Measurements from ENCODE around the gene KDM4C. TPM values are rescaled to one million over a fixed set of nuclear protein-coding genes. Genes with fewer than 3 reads are reported as not detected.
"Not testable (repeated sequence)": the region's sequence is repeated elsewhere in the genome, so short reads cannot be mapped to it uniquely, and the experiment has no call there.

KDM4C gene
- total and polyA plus RNA-seq, 12 donors: 6.1 to 18.2 (median 14.6) TPM

DNA sequence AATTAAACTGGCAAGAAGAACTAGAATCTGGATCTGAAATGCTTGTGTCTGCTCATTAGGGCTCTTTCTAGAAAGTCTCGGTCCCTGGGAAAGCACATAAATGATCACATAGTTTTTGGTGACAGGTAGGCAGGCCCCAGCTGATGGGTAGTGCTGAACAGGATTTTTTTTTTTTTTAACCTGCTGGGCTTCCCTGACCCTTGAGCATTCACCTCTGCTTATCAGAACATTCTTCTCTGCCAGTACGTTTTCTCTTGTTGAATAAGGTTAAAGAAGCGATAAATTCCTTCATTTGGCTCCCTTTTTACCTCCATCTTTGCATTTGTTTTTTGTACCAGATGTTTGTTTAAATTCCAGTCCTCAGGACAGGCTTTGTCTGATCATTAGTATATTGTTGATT lies 8.8 kb downstream of the KDM4C start:
- intact Hi-C loops (cut with DNase I): no loop called here
- Histone ChIP-seq H3K4me3 (no peak overlapping the region), H3K9me3 (peaks cover 0 to 5% (median 0%) of the 10 kb centered on the region in 11 donors), H3K4me1 (peaks cover 0 to 28% (median 9%) of the 10 kb centered on the region in 9 donors), H3K27me3 (no peaks in the 10 kb centered on the region), H3K27ac (no peak overlapping the region), H3K36me3 (no peaks in the 10 kb centered on the region)
- TF ChIP-seq, protein P1, sequence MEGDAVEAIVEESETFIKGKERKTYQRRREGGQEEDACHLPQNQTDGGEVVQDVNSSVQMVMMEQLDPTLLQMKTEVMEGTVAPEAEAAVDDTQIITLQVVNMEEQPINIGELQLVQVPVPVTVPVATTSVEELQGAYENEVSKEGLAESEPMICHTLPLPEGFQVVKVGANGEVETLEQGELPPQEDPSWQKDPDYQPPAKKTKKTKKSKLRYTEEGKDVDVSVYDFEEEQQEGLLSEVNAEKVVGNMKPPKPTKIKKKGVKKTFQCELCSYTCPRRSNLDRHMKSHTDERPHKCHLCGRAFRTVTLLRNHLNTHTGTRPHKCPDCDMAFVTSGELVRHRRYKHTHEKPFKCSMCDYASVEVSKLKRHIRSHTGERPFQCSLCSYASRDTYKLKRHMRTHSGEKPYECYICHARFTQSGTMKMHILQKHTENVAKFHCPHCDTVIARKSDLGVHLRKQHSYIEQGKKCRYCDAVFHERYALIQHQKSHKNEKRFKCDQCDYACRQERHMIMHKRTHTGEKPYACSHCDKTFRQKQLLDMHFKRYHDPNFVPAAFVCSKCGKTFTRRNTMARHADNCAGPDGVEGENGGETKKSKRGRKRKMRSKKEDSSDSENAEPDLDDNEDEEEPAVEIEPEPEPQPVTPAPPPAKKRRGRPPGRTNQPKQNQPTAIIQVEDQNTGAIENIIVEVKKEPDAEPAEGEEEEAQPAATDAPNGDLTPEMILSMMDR (IDR thresholded peaks at IDR 0.05): no peak
- WGBS, 2 donors: 80 to 83% methylated on average over 3 of the region's 3 CpGs
- ATAC-seq: no peak
- DNase-seq: no peak

DNA sequence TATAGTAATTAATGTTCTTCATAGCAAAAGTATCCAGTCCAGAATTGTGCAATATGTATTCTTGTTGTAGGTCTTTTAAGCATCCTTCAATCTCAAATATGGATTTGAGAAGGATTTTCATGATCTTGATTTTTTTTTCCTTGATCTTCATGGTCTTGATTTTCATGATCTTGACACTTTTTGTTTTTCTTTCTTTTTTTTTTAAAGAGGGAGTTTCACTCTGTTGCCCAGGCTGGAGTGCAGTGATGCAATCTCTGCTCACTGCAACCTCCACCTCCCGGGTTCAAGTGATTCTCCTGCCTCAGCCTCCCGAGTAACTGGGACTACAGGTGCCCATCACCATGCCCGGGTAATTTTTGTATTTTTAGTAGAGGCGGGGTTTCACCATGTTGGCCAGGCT lies 10.8 kb downstream of the KDM4C start:
- intact Hi-C loops (cut with DNase I); ATAC-seq; H3K36me3 ChIP-seq: not testable (repeated sequence)

DNA sequence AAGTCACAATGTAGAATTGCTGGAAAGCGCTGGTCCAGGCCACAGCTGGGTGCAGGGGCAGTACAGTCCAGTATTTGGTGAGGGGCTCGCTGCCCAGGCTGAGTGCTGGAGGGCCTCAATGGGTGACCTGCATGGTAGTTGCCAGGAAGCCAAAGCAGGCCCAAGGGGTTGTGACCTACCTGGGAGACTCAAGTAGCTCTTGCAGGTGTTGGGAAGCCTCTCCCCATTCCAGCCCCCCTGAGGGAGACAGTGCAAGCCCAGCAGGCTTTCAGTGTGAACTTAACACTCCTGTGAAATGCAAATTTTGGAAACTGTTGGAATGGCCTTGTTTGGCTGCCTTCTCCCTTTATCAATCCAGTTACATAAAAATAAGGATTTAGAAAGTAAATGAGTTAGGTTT lies 13.9 kb downstream of the KDM4C start:
- Histone ChIP-seq H3K4me1 (peaks cover 0 to 12% (median 0%) of the 10 kb centered on the region in 9 donors), H3K36me3 (no peaks in the 10 kb centered on the region), H3K4me3 (no peak overlapping the region), H3K9me3 (no peaks in the 10 kb centered on the region), H3K27me3 (no peaks in the 10 kb centered on the region), H3K27ac (no peak overlapping the region)
- ATAC-seq (peak in 1 of 8 donors; percentile 14), DNase-seq (no peak)
- TF ChIP-seq, protein P1 (IDR thresholded peaks at IDR 0.05): no peak
- intact Hi-C loops (cut with DNase I): no loop called here
- 97% methylated on average over 2 of the region's 2 CpGs for WGBS, 2 donors

More for the DNA sequence above, 10.8 kb downstream of the KDM4C start:
- WGBS, 2 donors: 90 to 93% methylated on average over 4 of the region's 4 CpGs
- not testable (repeated sequence) for H3K9me3 ChIP-seq, DNase-seq, H3K27ac ChIP-seq, H3K4me3 ChIP-seq, H3K27me3 ChIP-seq
- H3K4me1 ChIP-seq: peaks cover 0 to 28% (median 9%) of the 10 kb centered on the region in 9 donors

DNA sequence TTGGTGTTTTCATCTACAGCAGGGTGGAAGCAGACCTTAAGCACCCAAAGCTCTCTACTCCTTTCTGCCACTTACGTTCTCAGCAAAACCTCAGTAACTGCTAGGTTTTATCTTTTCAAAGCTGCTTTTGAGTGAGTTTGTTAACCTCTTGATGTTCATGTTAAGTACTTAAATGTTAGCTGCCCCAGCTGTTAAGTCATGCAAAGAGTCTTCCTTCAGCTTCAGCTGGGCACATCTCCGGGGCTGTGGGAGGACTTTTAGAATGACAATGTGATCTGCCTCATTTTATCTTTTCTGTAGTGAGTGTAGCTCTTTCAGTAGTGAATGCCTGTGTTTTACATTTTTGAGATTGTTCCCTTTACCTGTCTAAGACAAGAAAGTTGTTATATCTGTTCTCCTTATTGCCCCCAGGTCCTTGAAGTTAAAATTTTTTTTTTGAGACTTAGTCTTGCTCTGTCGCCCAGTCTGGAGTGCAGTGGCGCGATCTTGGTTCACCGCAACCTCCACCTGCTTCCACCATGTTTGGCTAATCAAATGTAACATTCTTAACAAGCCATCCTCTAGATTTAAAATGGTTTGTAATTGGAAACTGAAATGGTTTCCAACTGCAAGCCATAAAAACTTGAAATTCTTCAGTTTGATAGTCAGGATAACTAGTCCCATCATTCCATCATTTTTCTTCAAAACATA lies 19.6 kb downstream of the KDM4C start:
- WGBS, 2 donors: 77 to 87% methylated on average over 6 of the region's 6 CpGs
- intact Hi-C loops (cut with DNase I): no loop called here

More for the DNA sequence above, 19.6 kb downstream of the KDM4C start:
- peaks cover 4 to 47% (median 23%) of the 10 kb centered on the region in 9 donors for H3K4me1 ChIP-seq
- TF ChIP-seq, protein P1 (IDR thresholded peaks at IDR 0.05): no peak
- DNase-seq (no peak), ATAC-seq (no peak)
- no peaks in the 10 kb centered on the region for H3K9me3 ChIP-seq
- no peaks in the 10 kb centered on the region for H3K36me3 ChIP-seq
- H3K27me3 ChIP-seq: no peaks in the 10 kb centered on the region
- no peak overlapping the region for H3K27ac ChIP-seq
- no peak overlapping the region for H3K4me3 ChIP-seq
